Gastroesophageal sphincter (tissue), 2 donors: ENCODE measurements around the gene TET3.

ENCODE experiments used
- EP300 ChIP-seq: sonication (generic); formaldehyde crosslinking; IDR thresholded peaks from one replicate; pipeline ENCODE4 v1.6.1; 2017; ENCODE audit warnings: antibody characterized with exemption, mild to moderate bottlenecking
- POLR2A ChIP-seq, 2 donors: fragments of 450-650 bp; IDR thresholded peaks; one replicate each; pipeline ENCODE4 v1.6.1; 2017; ENCODE audit warnings: antibody characterized with exemption in 2 of 2, mild to moderate bottlenecking in 2 of 2, moderate library complexity in 1 of 2

DNA sequence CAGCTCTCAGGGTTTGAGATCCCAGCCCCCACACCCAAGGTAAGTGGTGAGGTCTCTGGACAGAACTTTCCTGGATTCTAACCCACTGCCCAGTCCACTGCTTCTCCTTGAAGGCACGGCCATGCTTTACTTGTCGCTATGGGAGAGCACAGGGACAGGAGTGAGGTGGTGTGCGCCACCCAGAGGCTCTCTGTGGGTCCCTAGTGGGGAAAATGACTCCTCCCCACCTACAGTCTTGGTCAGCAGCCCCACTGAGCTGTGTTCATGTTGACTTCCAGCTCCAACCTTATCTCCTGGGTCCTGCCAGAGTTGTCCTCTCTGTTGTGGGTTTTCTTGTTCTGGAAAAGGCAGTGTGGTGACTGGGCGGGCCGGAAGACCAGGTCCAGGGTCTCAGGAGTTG lies 11.1 kb downstream of the TET3 start:
- TF ChIP-seq POLR2A (IDR thresholded peaks at IDR 0.05) (no peak), EP300 (no peak)
